Naive thymus-derived CD4-positive, alpha-beta T cell (primary cell): ENCODE measurements around the gene OSBPL1A. TPM values are rescaled to one million over a fixed set of nuclear protein-coding genes. Genes with fewer than 3 reads are reported as not detected.

Source experiments
- ATAC-seq: fragments of 150-1000 bp; cut with Tn5 transposase; 2 replicates; pipeline ENCODE4 v1.10.0; 2021; ENCODE audit warnings: mild to moderate bottlenecking, moderate library complexity
- CTCF ChIA-PET: fragments of 350-600 bp; sonication (Branson Sonifier 250); formaldehyde crosslinking; loops from one replicate; lab custom pipeline; 2021; ENCODE audit warnings: antibody characterized with exemption; lab: Charles Lee
- POLR2A ChIA-PET: fragments of 350-600 bp; sonication (Branson Sonifier 250); formaldehyde crosslinking; loops from one replicate; lab custom pipeline; 2021; ENCODE audit warnings: antibody characterized with exemption, inconsistent platforms; lab: Charles Lee
- DNase-seq, 9 donors: peaks; one replicate each; pipeline versions ENCODE4 v3.0.0 to v3.0.0-alpha.2; 2020 to 2022; ENCODE audit warnings: mixed read lengths in 1 of 9
- H3K27ac ChIP-seq: one replicate; pipeline ENCODE4 v1.7.0; 2013; ENCODE audit warnings: mild to moderate bottlenecking, low read depth, low read length, moderate library complexity
- H3K27me3 ChIP-seq, 2 donors: one replicate each; pipeline ENCODE4 v1.7.0; 2013; ENCODE audit warnings: low read length in 2 of 2, mild to moderate bottlenecking in 2 of 2, moderate library complexity in 2 of 2; ENCODE audit not compliant: control insufficient read depth in 2 of 2, insufficient read depth in 2 of 2
- H3K36me3 ChIP-seq, 3 experiments: 1 replicate in 2 of 3; 2 replicates in 1 of 3; pipeline ENCODE4 v1.7.0; 2013; ENCODE audit warnings: low read length in 3 of 3, mild to moderate bottlenecking in 3 of 3, moderate library complexity in 1 of 3; ENCODE audit not compliant: insufficient read depth in 3 of 3, control insufficient read depth in 2 of 3
- H3K4me1 ChIP-seq, 2 donors: one replicate each; pipeline ENCODE4 v1.7.0; 2013; ENCODE audit warnings: low read length in 2 of 2, mild to moderate bottlenecking in 2 of 2, moderate library complexity in 1 of 2; ENCODE audit not compliant: control insufficient read depth in 2 of 2, insufficient read depth in 2 of 2
- H3K4me3 ChIP-seq: 2 replicates; pipeline ENCODE4 v1.7.0; 2013; ENCODE audit warnings: mild to moderate bottlenecking, low read length
- H3K9me3 ChIP-seq, 3 experiments: 1 replicate in 2 of 3; 2 replicates in 1 of 3; pipeline ENCODE4 v1.7.0; 2013; ENCODE audit warnings: low read length in 3 of 3; ENCODE audit not compliant: control insufficient read depth in 2 of 3
- H3K27ac Mint-ChIP-seq, 9 donors: one replicate each; pipeline ENCODE4 v1.8.0; 2020 to 2022; ENCODE audit warnings: mixed read lengths in 9 of 9, mild to moderate bottlenecking in 8 of 9, moderate library complexity in 5 of 9, inconsistent platforms in 2 of 9
- H3K27me3 Mint-ChIP-seq, 5 donors: one replicate each; pipeline ENCODE4 v1.8.0; 2021 to 2022; ENCODE audit warnings: mixed read lengths in 5 of 5, mild to moderate bottlenecking in 1 of 5
- H3K36me3 Mint-ChIP-seq, 5 donors: one replicate each; pipeline ENCODE4 v1.8.0; 2020 to 2022; ENCODE audit warnings: mixed read lengths in 5 of 5, mild to moderate bottlenecking in 3 of 5, inconsistent platforms in 1 of 5
- H3K4me1 Mint-ChIP-seq, 7 donors: one replicate each; pipeline ENCODE4 v1.8.0; 2020 to 2022; ENCODE audit warnings: mixed read lengths in 7 of 7, mild to moderate bottlenecking in 3 of 7, inconsistent platforms in 1 of 7
- H3K4me3 Mint-ChIP-seq, 10 donors: one replicate each; pipeline ENCODE4 v1.8.0; 2020 to 2022; ENCODE audit warnings: mild to moderate bottlenecking in 10 of 10, mixed read lengths in 10 of 10, moderate library complexity in 6 of 10, inconsistent platforms in 2 of 10
- H3K9me3 Mint-ChIP-seq, 11 donors: one replicate each; pipeline ENCODE4 v1.8.0; 2020 to 2022; ENCODE audit warnings: mixed read lengths in 11 of 11, mild to moderate bottlenecking in 4 of 11, inconsistent platforms in 1 of 11, moderate library complexity in 1 of 11
- intact Hi-C, 2 donors: fragments of 100-400 bp; cut with micrococcal nuclease; formaldehyde crosslinking; loops; one replicate each; pipeline ENCODE4 v1.15.1; 2023
- polyA plus RNA-seq, 2 donors: library from polyadenylated mRNA; unstranded; fragments of 300-500 nt; fragmentation: Illumina TruSeq; gene quantifications; one replicate each; pipeline ENCODE4 v1.2.3, GENCODE V29; 2021
- total RNA-seq, 6 experiments: library from RNA in 5 of 6; stranded (reverse) in 5 of 6; gene quantifications; 1 replicate in 5 of 6; 2 replicates in 1 of 6; pipeline ENCODE4 v1.2.3 and lab custom pipeline; 2021 to 2026

Gene OSBPL1A
- total and polyA plus RNA-seq, 7 experiments from 2014 or later = 1.8 to 7.7 (median 3.9) TPM

- Histone ChIP-seq H3K4me3 (no peak overlapping the region), H3K27ac (no peak overlapping the region), H3K27me3 (no peaks in the 10 kb centered on the region), H3K36me3 (no peaks in the 10 kb centered on the region), H3K9me3 (no peaks in the 10 kb centered on the region), H3K4me1 (no peaks in the 10 kb centered on the region)
- H3K9me3 Mint-ChIP-seq = no peaks in the 10 kb centered on the region
- ChIA-PET POLR2A (no interaction called here), CTCF (no interaction called here)
- H3K27me3 Mint-ChIP-seq = peaks cover 0 to 31% (median 13%) of the 10 kb centered on the region in 5 donors
- intact Hi-C loops = no loop called here
- no peaks in the 10 kb centered on the region for H3K4me1 Mint-ChIP-seq
- DNase-seq (no peak), ATAC-seq (no peak)
- no peak overlapping the region for H3K4me3 Mint-ChIP-seq
- H3K36me3 Mint-ChIP-seq = peaks cover 0 to 4% (median 0%) of the 10 kb centered on the region in 5 donors
- H3K27ac Mint-ChIP-seq = no peak overlapping the region
Measured at GRCh38 chr18:24188120-24188519, 209.5 kb downstream of the OSBPL1A start.

GRCh38 chr18:24187689-24188088, 209.9 kb downstream of the OSBPL1A start:
- Histone ChIP-seq H3K4me1 (no peaks in the 10 kb centered on the region), H3K27me3 (no peaks in the 10 kb centered on the region), H3K36me3 (no peaks in the 10 kb centered on the region), H3K27ac (no peak overlapping the region), H3K9me3 (no peaks in the 10 kb centered on the region), H3K4me3 (no peak overlapping the region)
- Mint-ChIP-seq H3K36me3 (peaks cover 0 to 4% (median 0%) of the 10 kb centered on the region in 5 donors), H3K4me3 (no peak overlapping the region), H3K4me1 (no peaks in the 10 kb centered on the region), H3K27ac (no peak overlapping the region), H3K27me3 (peaks cover 0 to 30% (median 13%) of the 10 kb centered on the region in 5 donors), H3K9me3 (no peaks in the 10 kb centered on the region)
- ChIA-PET CTCF (no interaction called here), POLR2A (no interaction called here)
- ATAC-seq (no peak), DNase-seq (no peak)
- intact Hi-C loops = no loop called here

GRCh38 chr18:24187049-24187448, 210.6 kb downstream of the OSBPL1A start:
- Histone ChIP-seq H3K4me1 (no peaks in the 10 kb centered on the region), H3K27me3 (no peaks in the 10 kb centered on the region), H3K36me3 (no peaks in the 10 kb centered on the region), H3K4me3 (no peak overlapping the region), H3K27ac (no peak overlapping the region), H3K9me3 (no peaks in the 10 kb centered on the region)
- intact Hi-C loops = no loop called here
- Mint-ChIP-seq H3K27ac (peak overlapping the region in 1 of 9 donors; percentile 1), H3K9me3 (no peaks in the 10 kb centered on the region), H3K27me3 (peaks cover 0 to 27% (median 13%) of the 10 kb centered on the region in 5 donors), H3K4me1 (no peaks in the 10 kb centered on the region), H3K4me3 (no peak overlapping the region), H3K36me3 (peaks cover 0 to 4% (median 0%) of the 10 kb centered on the region in 5 donors)
- DNase-seq (no peak), ATAC-seq (no peak)
- ChIA-PET POLR2A (no interaction called here), CTCF (no interaction called here)

- Mint-ChIP-seq H3K27me3 (peaks cover 0 to 21% (median 13%) of the 10 kb centered on the region in 5 donors), H3K9me3 (no peaks in the 10 kb centered on the region), H3K36me3 (peaks cover 0 to 4% (median 0%) of the 10 kb centered on the region in 5 donors), H3K4me3 (no peak overlapping the region), H3K4me1 (no peaks in the 10 kb centered on the region), H3K27ac (no peak overlapping the region)
- ATAC-seq = no peak
- H3K9me3 ChIP-seq = no peaks in the 10 kb centered on the region
- CTCF ChIA-PET = no interaction called here
- POLR2A ChIA-PET = no interaction called here
- intact Hi-C loops = no loop called here
- H3K4me1 ChIP-seq = no peaks in the 10 kb centered on the region
- no peak overlapping the region for H3K27ac ChIP-seq
- no peaks in the 10 kb centered on the region for H3K27me3 ChIP-seq
- H3K36me3 ChIP-seq = no peaks in the 10 kb centered on the region
- no peak overlapping the region for H3K4me3 ChIP-seq
- DNase-seq = no peak
Measured at GRCh38 chr18:24185805-24186204, 211.8 kb downstream of the OSBPL1A start.

- Mint-ChIP-seq H3K27ac (no peak overlapping the region), H3K36me3 (peaks cover 0 to 7% (median 0%) of the 10 kb centered on the region in 5 donors), H3K9me3 (no peaks in the 10 kb centered on the region), H3K27me3 (peaks cover 0 to 8% (median 4%) of the 10 kb centered on the region in 5 donors), H3K4me1 (no peaks in the 10 kb centered on the region), H3K4me3 (no peak overlapping the region)
- intact Hi-C loops = no loop called here
- Histone ChIP-seq H3K4me1 (no peaks in the 10 kb centered on the region), H3K4me3 (no peak overlapping the region), H3K9me3 (no peaks in the 10 kb centered on the region), H3K36me3 (no peaks in the 10 kb centered on the region), H3K27me3 (no peaks in the 10 kb centered on the region), H3K27ac (no peak overlapping the region)
- ChIA-PET POLR2A (no interaction called here), CTCF (no interaction called here)
- ATAC-seq = no peak
- DNase-seq = no peak
Measured at GRCh38 chr18:24181806-24182205, 215.8 kb downstream of the OSBPL1A start.

GRCh38 chr18:24180048-24180447, 217.6 kb downstream of the OSBPL1A start:
- Histone ChIP-seq H3K27me3 (no peaks in the 10 kb centered on the region), H3K4me1 (no peaks in the 10 kb centered on the region), H3K4me3 (no peak overlapping the region), H3K36me3 (no peaks in the 10 kb centered on the region), H3K27ac (no peak overlapping the region), H3K9me3 (no peaks in the 10 kb centered on the region)
- Mint-ChIP-seq H3K9me3 (no peaks in the 10 kb centered on the region), H3K4me1 (no peaks in the 10 kb centered on the region), H3K36me3 (peaks cover 0 to 7% (median 0%) of the 10 kb centered on the region in 5 donors), H3K4me3 (no peak overlapping the region), H3K27me3 (peaks cover 0 to 8% (median 2%) of the 10 kb centered on the region in 5 donors), H3K27ac (no peak overlapping the region)
- intact Hi-C loops = no loop called here
- ATAC-seq = no peak
- no peak for DNase-seq
- POLR2A ChIA-PET = no interaction called here
- CTCF ChIA-PET = no interaction called here

- Histone ChIP-seq H3K27ac (no peak overlapping the region), H3K4me3 (no peak overlapping the region), H3K9me3 (no peaks in the 10 kb centered on the region), H3K27me3 (no peaks in the 10 kb centered on the region), H3K4me1 (no peaks in the 10 kb centered on the region), H3K36me3 (no peaks in the 10 kb centered on the region)
- ChIA-PET POLR2A (interaction anchor here (0.5 kb wide), 1 partner anchor 530 kb away, joined by 3 read pairs; no protein-coding TSS in a partner anchor), CTCF (interaction anchor here (0.8 kb wide), 1 partner anchor 213 kb away, joined by 3 read pairs; no protein-coding TSS in a partner anchor)
- intact Hi-C loops = loop anchor here in 1 of 2 donors (2.0 kb wide), 1 partner anchor 311 kb away; no protein-coding TSS in a partner anchor
- peaks cover 0 to 6% (median 0%) of the 10 kb centered on the region in 5 donors for H3K27me3 Mint-ChIP-seq
- peaks cover 0 to 5% (median 0%) of the 10 kb centered on the region in 7 donors for H3K4me1 Mint-ChIP-seq
- DNase-seq = no peak
- H3K27ac Mint-ChIP-seq = no peak overlapping the region
- ATAC-seq = no peak
- no peaks in the 10 kb centered on the region for H3K9me3 Mint-ChIP-seq
- H3K4me3 Mint-ChIP-seq = no peak overlapping the region
- H3K36me3 Mint-ChIP-seq = peaks cover 0 to 3% (median 0%) of the 10 kb centered on the region in 5 donors
Measured at GRCh38 chr18:24177499-24178133, 220.0 kb downstream of the OSBPL1A start.
